ENCODE results near the gene ORM1.

The ORM1 gene

GRCh38 chr9:114281473-114282103 lies 41.3 kb upstream of the ORM1 start:
- Histone ChIP-seq H3K4me3 (ENCODE audit: low read length in 2 of 2) (no peak overlapping the region), H3K4me1 (ENCODE audit: control insufficient read depth in 2 of 2, insufficient read depth in 2 of 2, low read length in 2 of 2) (peaks cover 0 to 3% of the 10 kb centered on the region in 2 donors), H3K27ac (ENCODE audit: low read depth in 2 of 2, low read length in 2 of 2) (no peak overlapping the region), H3K9me3 (ENCODE audit: control insufficient read depth in 2 of 2, low read length in 2 of 2) (no peaks in the 10 kb centered on the region), H3K36me3 (ENCODE audit: control insufficient read depth in 2 of 2, insufficient read depth in 2 of 2, low read length in 2 of 2) (no peaks in the 10 kb centered on the region), H3K27me3 (ENCODE audit: control insufficient read depth in 2 of 2, insufficient read depth in 2 of 2, low read length in 2 of 2) (no peaks in the 10 kb centered on the region), H3K9ac (ENCODE audit: low read depth in 1 of 2, low read length in 2 of 2) (no peak overlapping the region)

GRCh38 chr9:114282104-114282485 lies 40.8 kb upstream of the ORM1 start:
- H3K27me3 ChIP-seq (ENCODE audit: control insufficient read depth in 2 of 2, insufficient read depth in 2 of 2, low read length in 2 of 2) = no peaks in the 10 kb centered on the region
- no peaks in the 10 kb centered on the region for H3K36me3 ChIP-seq (ENCODE audit: control insufficient read depth in 2 of 2, insufficient read depth in 2 of 2, low read length in 2 of 2)
- no peaks in the 10 kb centered on the region for H3K9me3 ChIP-seq (ENCODE audit: control insufficient read depth in 2 of 2, low read length in 2 of 2)
- H3K4me1 ChIP-seq (ENCODE audit: control insufficient read depth in 2 of 2, insufficient read depth in 2 of 2, low read length in 2 of 2) = peaks cover 0 to under 1% of the 10 kb centered on the region in 2 donors
- no peak overlapping the region for H3K4me3 ChIP-seq (ENCODE audit: low read length in 2 of 2)
- no peak overlapping the region for H3K9ac ChIP-seq (ENCODE audit: low read depth in 1 of 2, low read length in 2 of 2)
- no peak overlapping the region for H3K27ac ChIP-seq (ENCODE audit: low read depth in 2 of 2, low read length in 2 of 2)

GRCh38 chr9:114282507-114282906 lies 40.4 kb upstream of the ORM1 start:
- Histone ChIP-seq H3K9me3 (ENCODE audit: control insufficient read depth in 2 of 2, low read length in 2 of 2) (no peaks in the 10 kb centered on the region), H3K4me3 (ENCODE audit: low read length in 2 of 2) (no peak overlapping the region), H3K9ac (ENCODE audit: low read depth in 1 of 2, low read length in 2 of 2) (no peak overlapping the region), H3K27ac (ENCODE audit: low read depth in 2 of 2, low read length in 2 of 2) (no peak overlapping the region), H3K36me3 (ENCODE audit: control insufficient read depth in 2 of 2, insufficient read depth in 2 of 2, low read length in 2 of 2) (no peaks in the 10 kb centered on the region), H3K4me1 (ENCODE audit: control insufficient read depth in 2 of 2, insufficient read depth in 2 of 2, low read length in 2 of 2) (no peaks in the 10 kb centered on the region), H3K27me3 (ENCODE audit: control insufficient read depth in 2 of 2, insufficient read depth in 2 of 2, low read length in 2 of 2) (no peaks in the 10 kb centered on the region)

GRCh38 chr9:114282926-114283325 lies 40.0 kb upstream of the ORM1 start:
- no peaks in the 10 kb centered on the region for H3K36me3 ChIP-seq (ENCODE audit: control insufficient read depth in 2 of 2, insufficient read depth in 2 of 2, low read length in 2 of 2)
- H3K9me3 ChIP-seq (ENCODE audit: control insufficient read depth in 2 of 2, low read length in 2 of 2) = no peaks in the 10 kb centered on the region
- no peak overlapping the region for H3K4me3 ChIP-seq (ENCODE audit: low read length in 2 of 2)
- H3K27me3 ChIP-seq (ENCODE audit: control insufficient read depth in 2 of 2, insufficient read depth in 2 of 2, low read length in 2 of 2) = no peaks in the 10 kb centered on the region
- no peak overlapping the region for H3K9ac ChIP-seq (ENCODE audit: low read depth in 1 of 2, low read length in 2 of 2)
- no peaks in the 10 kb centered on the region for H3K4me1 ChIP-seq (ENCODE audit: control insufficient read depth in 2 of 2, insufficient read depth in 2 of 2, low read length in 2 of 2)
- no peak overlapping the region for H3K27ac ChIP-seq (ENCODE audit: low read depth in 2 of 2, low read length in 2 of 2)

- no peak overlapping the region for H3K9ac ChIP-seq (ENCODE audit: low read depth in 1 of 2, low read length in 2 of 2)
- no peak overlapping the region for H3K27ac ChIP-seq (ENCODE audit: low read depth in 2 of 2, low read length in 2 of 2)
- H3K4me1 ChIP-seq (ENCODE audit: control insufficient read depth in 2 of 2, insufficient read depth in 2 of 2, low read length in 2 of 2) = no peaks in the 10 kb centered on the region
- no peaks in the 10 kb centered on the region for H3K27me3 ChIP-seq (ENCODE audit: control insufficient read depth in 2 of 2, insufficient read depth in 2 of 2, low read length in 2 of 2)
- H3K4me3 ChIP-seq (ENCODE audit: low read length in 2 of 2) = no peak overlapping the region
- H3K36me3 ChIP-seq (ENCODE audit: control insufficient read depth in 2 of 2, insufficient read depth in 2 of 2, low read length in 2 of 2) = no peaks in the 10 kb centered on the region
- H3K9me3 ChIP-seq (ENCODE audit: control insufficient read depth in 2 of 2, low read length in 2 of 2) = no peaks in the 10 kb centered on the region
Measured at GRCh38 chr9:114283551-114284111, 39.3 kb upstream of the ORM1 start.

GRCh38 chr9:114284316-114285060 lies 38.4 kb upstream of the ORM1 start:
- Histone ChIP-seq H3K4me3 (ENCODE audit: low read length in 2 of 2) (no peak overlapping the region), H3K4me1 (ENCODE audit: control insufficient read depth in 2 of 2, insufficient read depth in 2 of 2, low read length in 2 of 2) (no peaks in the 10 kb centered on the region), H3K27me3 (ENCODE audit: control insufficient read depth in 2 of 2, insufficient read depth in 2 of 2, low read length in 2 of 2) (no peaks in the 10 kb centered on the region), H3K27ac (ENCODE audit: low read depth in 2 of 2, low read length in 2 of 2) (no peak overlapping the region), H3K36me3 (ENCODE audit: control insufficient read depth in 2 of 2, insufficient read depth in 2 of 2, low read length in 2 of 2) (no peaks in the 10 kb centered on the region), H3K9me3 (ENCODE audit: control insufficient read depth in 2 of 2, low read length in 2 of 2) (no peaks in the 10 kb centered on the region), H3K9ac (ENCODE audit: low read depth in 1 of 2, low read length in 2 of 2) (no peak overlapping the region)

- Histone ChIP-seq H3K9me3 (ENCODE audit: control insufficient read depth in 2 of 2, low read length in 2 of 2) (no peaks in the 10 kb centered on the region), H3K36me3 (ENCODE audit: control insufficient read depth in 2 of 2, insufficient read depth in 2 of 2, low read length in 2 of 2) (no peaks in the 10 kb centered on the region), H3K27ac (ENCODE audit: low read depth in 2 of 2, low read length in 2 of 2) (no peak overlapping the region), H3K27me3 (ENCODE audit: control insufficient read depth in 2 of 2, insufficient read depth in 2 of 2, low read length in 2 of 2) (no peaks in the 10 kb centered on the region), H3K4me1 (ENCODE audit: control insufficient read depth in 2 of 2, insufficient read depth in 2 of 2, low read length in 2 of 2) (no peaks in the 10 kb centered on the region), H3K4me3 (ENCODE audit: low read length in 2 of 2) (no peak overlapping the region), H3K9ac (ENCODE audit: low read depth in 1 of 2, low read length in 2 of 2) (no peak overlapping the region)
Measured at GRCh38 chr9:114285166-114285867, 37.6 kb upstream of the ORM1 start.

GRCh38 chr9:114286146-114286679 lies 36.7 kb upstream of the ORM1 start:
- Histone ChIP-seq H3K4me1 (ENCODE audit: control insufficient read depth in 2 of 2, insufficient read depth in 2 of 2, low read length in 2 of 2) (no peaks in the 10 kb centered on the region), H3K4me3 (ENCODE audit: low read length in 2 of 2) (no peak overlapping the region), H3K36me3 (ENCODE audit: control insufficient read depth in 2 of 2, insufficient read depth in 2 of 2, low read length in 2 of 2) (no peaks in the 10 kb centered on the region), H3K27ac (ENCODE audit: low read depth in 2 of 2, low read length in 2 of 2) (no peak overlapping the region), H3K9ac (ENCODE audit: low read depth in 1 of 2, low read length in 2 of 2) (no peak overlapping the region), H3K27me3 (ENCODE audit: control insufficient read depth in 2 of 2, insufficient read depth in 2 of 2, low read length in 2 of 2) (no peaks in the 10 kb centered on the region), H3K9me3 (ENCODE audit: control insufficient read depth in 2 of 2, low read length in 2 of 2) (no peaks in the 10 kb centered on the region)

- no peaks in the 10 kb centered on the region for H3K9me3 ChIP-seq (ENCODE audit: control insufficient read depth in 2 of 2, low read length in 2 of 2)
- H3K27me3 ChIP-seq (ENCODE audit: control insufficient read depth in 2 of 2, insufficient read depth in 2 of 2, low read length in 2 of 2) = no peaks in the 10 kb centered on the region
- H3K27ac ChIP-seq (ENCODE audit: low read depth in 2 of 2, low read length in 2 of 2) = no peak overlapping the region
- no peak overlapping the region for H3K9ac ChIP-seq (ENCODE audit: low read depth in 1 of 2, low read length in 2 of 2)
- H3K36me3 ChIP-seq (ENCODE audit: control insufficient read depth in 2 of 2, insufficient read depth in 2 of 2, low read length in 2 of 2) = peaks cover 0 to under 1% of the 10 kb centered on the region in 2 donors
- no peak overlapping the region for H3K4me3 ChIP-seq (ENCODE audit: low read length in 2 of 2)
- H3K4me1 ChIP-seq (ENCODE audit: control insufficient read depth in 2 of 2, insufficient read depth in 2 of 2, low read length in 2 of 2) = no peaks in the 10 kb centered on the region
Measured at GRCh38 chr9:114287001-114287762, 35.7 kb upstream of the ORM1 start.
